Stimulated activated CD4-positive, alpha-beta T cell treated with anti-CD3 and anti-CD28 coated beads, TNF-alpha, amount 100 ng/mL, for 1 hour (primary cell): Measurements from ENCODE around the gene STX11.
"Not testable (repeated sequence)": the region's sequence is repeated elsewhere in the genome, so short reads cannot be mapped to it uniquely, and the experiment has no call there.

Experiments
- DNase-seq, 3 donors: peaks; one replicate each; pipeline ENCODE4 v3.0.0-alpha.2; 2020; ENCODE audit warnings: low read depth in 3 of 3, low spot score in 1 of 3

STX11 gene

DNA sequence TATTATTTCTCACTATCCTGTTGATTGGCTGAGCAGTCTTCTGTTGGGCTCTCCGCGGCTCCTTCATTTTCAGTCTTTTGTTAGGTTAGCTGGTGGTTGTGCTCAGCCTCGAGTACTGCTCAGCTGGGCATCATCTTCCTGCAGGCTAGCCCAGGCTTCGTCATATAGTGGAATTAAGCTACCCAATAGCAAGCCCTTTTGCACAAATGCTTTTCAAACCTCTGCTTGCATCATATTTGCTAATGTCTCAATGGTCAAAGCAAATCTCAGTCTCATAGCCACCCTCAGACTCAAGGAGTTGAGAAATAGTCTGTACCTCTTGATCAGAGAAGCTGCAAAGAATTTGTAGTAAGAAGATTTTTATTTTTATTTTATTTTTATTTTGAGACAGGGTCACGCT is 23.7 kb downstream of the STX11 start:
- DNase-seq = no peak

DNA sequence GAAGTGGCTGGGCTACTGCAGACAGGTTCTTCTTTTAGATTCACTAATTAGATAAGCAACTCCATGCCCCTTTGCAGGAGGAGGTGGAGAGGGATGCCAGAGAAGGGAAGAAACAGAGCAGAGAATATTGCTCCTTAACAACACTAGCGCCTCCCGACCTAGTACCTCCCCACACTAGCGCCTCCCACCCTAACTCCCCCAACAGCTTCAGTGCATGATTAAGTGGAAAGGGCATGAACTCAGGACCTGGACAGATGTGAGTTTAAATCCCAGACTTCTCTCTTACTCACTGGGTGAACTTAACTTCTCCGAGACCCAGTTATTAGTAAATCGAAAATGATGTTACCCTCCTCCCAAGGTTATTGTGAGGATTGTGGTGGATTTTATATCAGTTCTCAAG is 25.7 kb downstream of the STX11 start:
- no peak for DNase-seq

DNA sequence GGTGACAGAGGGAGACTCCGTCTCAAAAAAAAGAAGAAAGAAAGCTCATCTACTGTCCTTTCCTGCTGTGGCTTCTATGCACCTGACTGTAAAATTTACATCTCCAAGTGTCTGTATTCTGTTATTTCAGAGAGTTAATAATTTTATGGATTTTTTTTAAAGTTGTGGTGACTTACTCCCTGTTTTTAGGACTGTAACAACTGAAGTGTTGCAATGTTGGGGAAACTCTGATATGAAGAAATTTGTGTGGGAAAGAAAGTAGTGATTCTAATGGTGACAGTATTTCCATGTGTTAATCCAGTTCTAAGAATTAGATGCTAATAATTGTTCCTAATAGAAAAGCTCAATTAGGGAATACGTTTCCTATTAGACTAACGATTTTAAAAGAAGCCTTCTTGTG is 27.4 kb downstream of the STX11 start:
- no peak for DNase-seq

DNA sequence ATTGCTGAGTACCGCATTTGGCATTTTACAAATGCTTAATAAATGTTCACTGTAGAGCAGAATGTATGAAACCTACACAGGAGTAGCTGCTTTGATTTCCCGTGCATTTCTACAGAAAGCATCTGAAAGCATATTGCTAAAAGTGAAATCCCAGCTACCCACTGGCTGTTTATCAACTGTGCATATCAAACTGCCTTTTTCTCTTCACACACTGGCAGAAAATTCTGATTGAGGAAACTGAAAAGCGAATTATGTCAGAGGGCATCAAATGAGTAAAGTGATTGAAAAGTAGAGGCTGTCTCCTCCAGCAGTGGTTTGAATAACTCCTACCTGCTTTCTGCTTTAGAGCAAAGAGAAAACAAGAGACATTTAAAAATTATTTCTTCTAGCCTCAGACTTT is 28.0 kb downstream of the STX11 start:
- DNase-seq = no peak

DNA sequence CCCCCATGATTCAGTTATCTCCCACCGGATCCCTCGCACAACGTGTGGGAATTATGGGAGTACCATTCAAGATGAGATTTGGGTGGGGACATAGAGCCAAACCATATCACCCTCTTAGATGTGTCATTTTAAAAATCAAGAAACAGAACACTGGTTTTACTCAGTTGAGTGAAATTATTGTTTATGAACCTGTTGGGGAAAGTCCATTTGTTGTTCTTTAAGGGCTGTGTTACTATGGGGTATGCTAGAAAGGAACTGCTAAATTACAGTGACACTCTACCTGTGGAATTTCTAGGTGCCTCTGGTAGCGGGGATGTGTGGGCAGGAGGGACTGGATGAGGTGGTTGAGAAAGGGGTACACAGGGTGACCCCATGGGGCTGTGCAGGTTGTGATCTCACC is 28.9 kb downstream of the STX11 start:
- DNase-seq = no peak

DNA sequence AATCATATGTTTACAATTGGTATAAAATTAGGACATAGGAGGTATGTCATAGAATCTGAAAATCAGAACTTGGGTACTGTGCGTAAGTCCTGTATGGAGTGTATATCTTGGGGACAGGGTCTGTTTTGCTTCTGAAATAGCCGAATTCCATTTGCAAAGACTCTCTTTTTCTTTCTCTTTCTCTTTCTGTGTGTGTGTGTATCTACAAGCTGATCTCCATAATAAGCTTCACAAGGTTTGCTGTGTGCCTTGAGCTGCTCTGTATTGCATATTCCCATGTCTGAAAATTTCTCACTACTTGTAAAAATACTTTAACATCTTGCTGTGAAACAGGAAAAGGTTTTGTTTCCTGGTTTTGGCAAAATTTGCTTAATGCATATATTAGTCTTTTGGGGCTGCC is 29.5 kb downstream of the STX11 start:
- no peak for DNase-seq

DNA sequence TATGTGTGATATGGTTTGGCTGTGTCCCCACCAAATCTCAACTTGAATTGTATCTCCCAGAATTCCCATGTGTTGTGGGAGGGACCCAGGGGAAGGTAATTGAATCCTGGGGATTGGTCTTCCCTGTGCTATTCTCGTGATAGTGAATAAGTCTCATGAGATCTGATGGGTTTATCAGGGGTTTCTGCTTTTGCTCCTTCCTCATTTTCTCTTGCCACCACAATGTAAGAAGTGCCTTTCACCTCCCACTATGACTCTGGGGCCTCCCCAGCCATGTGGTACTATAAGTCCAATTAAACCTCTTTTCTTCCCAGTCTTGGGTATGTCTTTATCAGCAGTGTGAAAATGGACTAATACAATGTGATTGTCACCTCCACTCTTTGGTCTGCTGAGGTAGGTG is 30.0 kb downstream of the STX11 start:
- DNase-seq = not testable (repeated sequence)

DNA sequence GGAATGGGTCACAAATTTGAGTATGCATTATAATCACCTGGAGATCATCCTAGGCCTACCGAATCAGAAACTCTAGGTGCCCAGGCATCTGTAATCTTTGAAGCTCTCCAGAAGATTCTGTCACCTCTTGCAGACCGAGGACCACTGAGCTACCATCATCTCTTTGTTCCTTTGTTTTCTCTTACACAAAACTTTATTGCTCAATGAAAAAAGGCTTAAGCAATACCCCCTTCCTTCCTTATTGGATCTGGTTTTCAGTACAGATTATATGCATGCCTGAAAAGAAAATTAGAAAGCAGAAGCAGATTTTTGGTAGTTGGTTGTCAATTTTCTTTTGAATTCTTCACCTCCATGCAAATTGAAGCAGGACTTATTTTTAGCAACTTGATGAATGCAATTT is 31.3 kb downstream of the STX11 start:
- no peak for DNase-seq

DNA sequence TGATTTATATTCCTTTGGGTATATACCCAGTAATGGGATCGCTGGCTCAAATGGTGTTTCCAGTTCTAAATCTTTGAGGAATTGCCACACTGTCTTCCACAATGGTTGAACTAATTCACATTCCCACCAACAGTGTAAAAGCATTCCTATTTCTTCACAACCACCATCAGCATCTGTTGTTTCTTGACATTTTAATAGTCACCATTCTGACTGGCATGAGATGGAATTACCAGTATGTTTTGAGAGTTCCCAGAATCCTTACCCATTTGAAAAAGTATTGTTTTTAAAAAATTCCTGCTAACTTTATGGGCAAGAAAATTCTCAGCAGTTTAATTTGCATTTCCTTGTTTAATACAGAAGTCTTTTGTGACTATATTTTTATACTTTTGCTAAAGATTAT is 33.9 kb downstream of the STX11 start:
- not testable (repeated sequence) for DNase-seq

DNA sequence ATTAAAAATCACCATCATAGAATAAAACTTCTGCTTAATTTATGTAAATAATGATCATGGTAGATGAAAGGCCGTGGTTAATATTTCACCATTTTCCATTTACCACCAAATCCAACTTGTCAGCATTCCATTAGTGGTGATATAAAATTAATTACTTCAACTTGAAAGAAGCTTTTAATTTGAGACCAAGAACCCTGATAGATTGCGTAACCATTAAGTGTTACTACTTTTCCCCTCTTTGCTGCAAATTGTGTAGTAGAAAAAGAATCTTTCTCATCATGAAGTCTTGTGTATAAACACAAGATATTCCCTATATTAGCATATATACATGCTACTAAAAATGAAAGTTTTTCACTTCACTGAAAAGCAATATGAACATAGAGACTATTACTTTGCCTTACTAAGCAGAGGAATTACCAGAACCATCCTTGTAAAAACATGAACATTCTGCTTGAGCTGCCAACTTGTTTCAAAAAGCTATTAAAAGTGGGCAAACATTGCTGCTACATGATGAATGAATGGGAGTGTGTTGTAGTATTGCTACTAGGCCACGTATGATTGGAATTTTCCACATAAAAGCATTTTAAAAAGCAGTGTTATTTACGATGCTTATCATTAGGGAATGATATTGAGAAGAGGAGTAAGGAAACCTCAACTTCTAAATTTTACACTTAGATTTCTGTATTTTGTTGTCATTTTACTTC is 35.0 kb downstream of the STX11 start:
- no peak for DNase-seq

DNA sequence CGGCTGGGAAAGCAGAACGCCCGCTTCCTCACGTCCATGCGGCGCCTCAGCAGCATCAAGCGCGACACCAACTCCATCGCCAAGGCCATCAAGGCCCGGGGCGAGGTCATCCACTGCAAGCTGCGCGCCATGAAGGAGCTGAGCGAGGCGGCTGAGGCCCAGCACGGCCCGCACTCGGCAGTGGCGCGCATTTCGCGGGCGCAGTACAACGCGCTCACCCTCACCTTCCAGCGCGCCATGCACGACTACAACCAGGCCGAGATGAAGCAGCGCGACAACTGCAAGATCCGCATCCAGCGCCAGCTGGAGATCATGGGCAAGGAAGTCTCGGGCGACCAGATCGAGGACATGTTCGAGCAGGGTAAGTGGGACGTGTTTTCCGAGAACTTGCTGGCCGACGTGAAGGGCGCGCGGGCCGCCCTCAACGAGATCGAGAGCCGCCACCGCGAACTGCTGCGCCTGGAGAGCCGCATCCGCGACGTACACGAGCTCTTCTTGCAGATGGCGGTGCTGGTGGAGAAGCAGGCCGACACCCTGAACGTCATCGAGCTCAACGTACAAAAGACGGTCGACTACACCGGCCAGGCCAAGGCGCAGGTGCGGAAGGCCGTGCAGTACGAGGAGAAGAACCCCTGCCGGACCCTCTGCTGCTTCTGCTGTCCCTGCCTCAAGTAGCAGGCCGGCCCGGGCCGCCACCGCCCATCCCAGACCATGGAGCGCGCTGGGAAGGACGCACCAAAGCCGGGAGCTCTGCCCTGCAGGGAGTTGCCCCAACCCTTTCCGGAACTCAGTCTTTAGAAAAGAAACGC is 36.7 kb downstream of the STX11 start:
- no peak for DNase-seq

DNA sequence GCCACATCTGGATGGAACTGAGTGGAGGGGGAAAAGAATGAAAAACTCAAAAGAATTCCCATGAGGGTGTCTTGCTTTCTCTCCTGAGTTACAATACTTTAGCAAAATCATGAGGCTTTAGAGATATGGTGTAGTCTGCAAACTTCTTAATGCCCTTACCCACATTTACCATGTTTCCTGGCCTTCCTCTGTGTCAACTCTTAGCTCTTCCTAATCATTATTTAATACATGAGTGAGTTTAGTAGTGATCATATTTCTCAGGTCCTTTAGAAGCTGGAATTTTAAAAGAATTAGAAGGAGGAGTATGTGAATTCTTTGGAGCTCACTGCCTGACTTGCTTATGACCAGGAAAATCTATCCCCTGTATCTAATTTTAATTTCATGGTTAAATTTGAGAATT is 39.0 kb downstream of the STX11 start:
- DNase-seq = no peak

DNA sequence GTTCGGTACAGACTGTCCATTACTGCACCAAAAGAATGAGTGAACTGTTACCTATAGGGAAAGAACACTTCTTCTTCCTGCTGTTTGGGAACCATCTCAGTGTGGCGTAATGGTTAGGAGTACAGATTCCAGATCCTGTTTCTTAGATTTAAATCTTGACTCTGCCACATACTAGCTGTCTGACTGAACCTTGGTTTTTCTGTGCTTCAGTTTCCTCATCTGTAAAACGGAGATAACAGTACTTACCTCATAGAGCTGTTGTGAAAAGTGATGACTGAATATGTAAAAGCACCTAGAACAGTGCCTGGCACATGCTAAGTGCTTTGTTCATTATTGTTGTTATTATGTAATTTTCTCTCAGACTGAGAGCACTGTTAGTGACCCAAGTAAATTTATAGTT is 39.8 kb downstream of the STX11 start:
- DNase-seq = no peak

DNA sequence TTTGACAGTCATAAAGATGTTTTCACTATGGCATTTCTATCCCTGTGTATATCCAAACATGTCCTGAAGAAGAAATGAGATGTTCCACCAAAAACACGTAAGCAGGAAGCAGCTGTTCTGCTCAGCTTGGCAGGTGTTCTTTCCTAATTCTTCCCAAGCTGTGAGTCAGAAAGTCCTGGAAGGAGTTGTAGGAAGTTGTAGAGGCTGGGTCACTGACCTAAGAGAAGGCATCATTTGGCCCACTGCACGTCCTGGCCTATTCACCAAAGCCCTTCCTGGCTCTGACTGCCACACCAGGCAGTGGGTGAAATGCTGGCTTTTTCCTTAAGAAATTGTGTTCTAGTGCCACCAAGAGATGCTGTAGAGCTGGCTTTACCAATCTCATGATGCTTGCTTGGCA is 40.3 kb downstream of the STX11 start:
- no peak for DNase-seq

DNA sequence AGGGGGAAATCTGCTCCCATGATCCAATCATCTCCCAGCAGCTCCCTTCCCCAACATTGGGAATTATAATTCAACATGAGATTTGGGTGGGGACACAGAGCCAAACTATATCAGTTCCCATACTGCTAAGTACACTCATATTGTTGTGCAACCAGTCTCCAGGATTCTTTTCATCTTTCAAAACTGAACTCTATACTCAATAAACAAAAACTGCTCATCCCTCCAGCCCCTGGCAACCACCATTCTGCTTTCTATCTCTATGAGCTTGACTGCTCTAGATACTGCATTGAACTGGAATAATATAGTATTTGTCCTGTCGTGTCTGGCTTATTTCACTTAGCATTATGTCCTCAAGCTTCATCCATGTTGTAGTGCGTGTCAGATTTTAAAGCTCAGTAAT is 42.9 kb downstream of the STX11 start:
- DNase-seq = no peak

DNA sequence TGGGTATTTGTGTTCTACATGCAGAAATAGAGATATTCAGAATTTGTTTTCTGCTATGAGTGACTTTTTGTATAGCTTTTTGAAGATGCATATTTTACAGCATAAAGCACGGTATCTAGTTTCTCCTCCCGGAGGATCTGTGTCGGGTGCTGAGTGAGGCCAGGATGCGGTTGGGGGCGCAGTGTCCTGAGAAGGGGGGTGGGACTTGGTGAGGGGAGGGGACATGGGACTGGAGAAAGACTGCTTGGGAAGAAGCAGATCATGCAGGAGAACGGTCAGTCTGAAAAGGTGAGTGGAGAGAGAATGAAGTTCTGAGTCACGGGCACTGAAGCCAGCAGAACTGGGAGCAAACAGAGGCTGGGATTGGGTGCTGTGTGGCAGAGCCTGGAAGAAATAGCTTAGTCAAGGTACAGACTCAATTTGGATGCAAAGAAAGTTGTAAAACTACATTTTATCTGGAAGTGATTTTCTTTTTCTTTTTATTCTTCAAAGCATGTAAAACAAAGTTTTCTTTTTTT is 44.0 kb downstream of the STX11 start:
- no peak for DNase-seq

DNA sequence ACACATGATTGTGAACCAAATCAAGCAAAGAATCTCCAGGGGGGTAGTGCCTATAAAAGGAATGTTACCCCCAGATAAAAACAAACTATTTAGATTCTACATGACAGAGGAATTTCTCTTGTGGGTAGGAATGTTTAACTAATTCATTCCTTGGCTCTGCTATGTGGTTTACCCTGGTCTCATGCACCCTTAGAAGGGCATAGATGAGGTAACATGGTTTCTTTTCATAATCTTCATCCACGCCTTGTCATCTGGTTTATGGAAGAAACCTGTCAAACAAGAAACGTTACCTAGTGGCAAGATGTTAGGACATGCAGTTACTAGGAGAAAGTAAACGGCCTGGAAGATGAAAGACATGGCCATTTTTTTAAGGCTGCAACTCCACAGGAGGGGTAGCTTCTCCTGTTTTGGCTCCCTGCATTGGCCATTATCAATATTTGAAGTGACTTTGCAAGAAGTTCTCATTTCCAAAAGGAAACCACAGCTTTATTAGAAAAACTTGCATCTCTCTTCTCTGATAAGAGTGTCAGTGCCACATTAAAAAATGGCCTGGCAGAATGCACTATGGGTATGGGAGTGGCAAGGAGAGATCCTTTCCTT is 45.5 kb downstream of the STX11 start:
- no peak for DNase-seq

DNA sequence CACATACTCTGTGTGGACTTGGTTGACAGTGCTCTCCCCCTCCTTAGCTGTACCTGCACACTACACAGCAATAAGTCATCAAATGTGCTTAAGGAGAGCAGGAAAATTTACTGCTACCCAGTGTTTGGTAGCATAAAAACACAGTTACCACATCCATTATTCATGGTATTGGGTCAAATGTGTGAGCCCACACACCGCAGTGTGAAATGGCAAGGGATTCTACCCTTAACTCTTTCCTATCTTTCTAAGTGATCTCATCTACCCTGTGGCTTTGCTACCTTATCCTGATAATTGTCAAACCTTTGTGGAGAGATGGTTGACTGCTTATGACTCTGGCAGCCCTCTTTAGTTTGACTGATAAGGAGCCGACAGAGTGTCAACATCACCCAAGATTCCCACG is 47.6 kb downstream of the STX11 start:
- no peak for DNase-seq

DNA sequence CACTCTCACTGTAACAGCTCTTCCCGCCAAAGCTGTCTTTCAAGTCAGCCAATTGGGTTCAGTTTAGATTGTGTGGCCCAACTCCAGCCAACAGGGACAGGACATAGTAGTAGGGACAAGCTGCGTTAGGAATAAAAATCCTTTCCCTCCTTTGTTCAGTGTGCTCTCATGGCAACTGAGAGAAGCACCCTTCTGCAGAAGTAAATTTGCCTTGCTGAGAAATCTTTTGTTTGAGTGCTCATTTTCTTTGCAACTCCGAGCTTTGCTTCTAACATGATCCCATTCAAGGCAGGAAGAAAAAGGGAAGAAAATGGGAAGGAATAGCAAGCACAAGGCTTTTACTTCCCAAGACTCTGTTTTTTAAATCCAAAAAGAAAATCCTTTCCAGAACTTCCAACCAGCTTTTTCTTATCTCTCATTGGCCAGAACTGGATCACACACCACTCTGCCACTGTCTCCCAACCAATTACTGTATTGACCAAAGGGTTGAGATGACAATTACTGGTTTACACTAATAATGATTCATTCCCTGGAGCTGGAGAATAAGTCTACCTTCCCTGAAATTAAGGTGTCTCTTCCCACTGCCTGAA is 52.7 kb downstream of the STX11 start:
- DNase-seq = no peak

DNA sequence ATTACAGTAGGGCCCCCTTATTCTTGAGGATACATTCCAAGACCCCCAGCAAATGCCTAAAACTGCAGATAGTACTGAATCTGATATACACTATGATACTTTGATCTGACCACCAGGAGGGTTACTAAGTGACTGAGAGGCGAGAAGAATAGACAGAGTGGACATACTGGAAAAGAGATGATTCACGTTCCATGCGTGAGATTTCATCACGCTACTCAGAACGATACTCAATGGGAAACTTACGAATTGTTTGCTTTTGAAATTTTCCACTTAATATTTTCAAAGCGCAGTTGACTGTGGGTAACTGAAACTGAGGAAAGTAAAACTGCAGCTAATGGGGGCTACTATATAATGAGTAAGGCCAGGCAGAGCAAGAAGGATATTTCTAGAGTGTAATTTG is 60.8 kb downstream of the STX11 start:
- DNase-seq = no peak

DNA sequence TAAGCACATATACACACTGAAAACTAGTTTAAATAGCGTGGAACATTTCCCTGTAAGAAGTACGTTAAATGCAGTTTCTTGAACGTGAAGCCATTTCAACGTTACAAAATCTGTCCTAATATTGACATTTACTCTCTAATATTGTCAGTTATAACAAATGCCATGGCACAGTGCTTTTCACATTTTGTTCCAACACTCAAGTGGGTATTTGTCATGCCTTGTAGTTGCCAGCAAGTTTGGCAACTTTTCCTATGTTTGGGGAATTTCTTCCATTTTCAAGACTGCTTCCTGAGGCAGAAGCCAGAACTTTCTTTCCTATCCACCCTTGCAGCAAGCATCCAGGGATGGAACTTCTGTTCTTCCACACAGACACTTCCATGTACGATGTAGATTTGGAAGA is 63.0 kb downstream of the STX11 start:
- no peak for DNase-seq

DNA sequence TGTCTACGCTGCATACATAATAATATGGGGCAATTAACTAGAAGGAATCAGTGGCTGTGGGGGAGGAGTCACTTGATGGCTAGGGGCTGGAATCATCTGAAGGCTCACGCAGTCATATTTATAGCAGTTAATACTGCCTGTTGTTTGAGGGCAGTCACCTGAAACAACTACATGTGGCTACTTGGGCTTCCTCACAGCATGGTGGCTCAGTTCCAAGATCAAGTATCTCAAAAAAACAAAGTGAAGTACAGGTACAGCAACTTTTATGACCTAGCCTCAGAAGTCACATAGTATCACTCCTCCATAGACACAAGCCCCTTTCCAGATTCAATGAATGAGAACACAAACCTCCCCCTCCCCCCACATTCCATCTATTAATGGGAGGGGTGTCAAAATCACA is 63.7 kb downstream of the STX11 start:
- no peak for DNase-seq
